Activated naive CD8-positive, alpha-beta T cell treated with anti-CD3 and anti-CD28 coated beads, Interleukin-2, amount 50 U/mL, for 24 hours (primary cell): ENCODE results near the gene ALG2.
"Not testable (repeated sequence)": the region's sequence is repeated elsewhere in the genome, so short reads cannot be mapped to it uniquely, and the experiment has no call there.

Source experiments
- ATAC-seq: fragments of 150-1000 bp; cut with Tn5 transposase; one replicate; pipeline ENCODE4 v1.10.0; 2021
- DNase-seq: peaks from one replicate; pipeline ENCODE4 v3.0.0; 2021
- H3K27ac Mint-ChIP-seq: one replicate; pipeline ENCODE4 v1.8.0; 2021; ENCODE audit warnings: mild to moderate bottlenecking, mixed read lengths
- H3K27me3 Mint-ChIP-seq: one replicate; pipeline ENCODE4 v1.8.0; 2021; ENCODE audit warnings: mixed read lengths
- H3K36me3 Mint-ChIP-seq: one replicate; pipeline ENCODE4 v1.8.0; 2021; ENCODE audit warnings: low read depth, mixed read lengths
- H3K4me1 Mint-ChIP-seq: one replicate; pipeline ENCODE4 v1.8.0; 2021; ENCODE audit warnings: mixed read lengths
- H3K4me3 Mint-ChIP-seq: one replicate; pipeline ENCODE4 v1.8.0; 2021; ENCODE audit warnings: mild to moderate bottlenecking, moderate library complexity, mixed read lengths
- H3K9me3 Mint-ChIP-seq: one replicate; pipeline ENCODE4 v1.8.0; 2021; ENCODE audit warnings: mixed read lengths

Gene ALG2

GRCh38 chr9:99251157-99251556, 29.4 kb upstream of the ALG2 start:
- DNase-seq (no peak), ATAC-seq (no peak)
- Mint-ChIP-seq H3K4me1 (peaks cover 54% of the 10 kb centered on the region), H3K27me3 (peaks cover 11% of the 10 kb centered on the region), H3K36me3 (peaks cover 2% of the 10 kb centered on the region), H3K4me3 (no peak overlapping the region), H3K9me3 (no peaks in the 10 kb centered on the region), H3K27ac (no peak overlapping the region)

- H3K4me3 Mint-ChIP-seq, result no peak overlapping the region
- H3K9me3 Mint-ChIP-seq, result no peaks in the 10 kb centered on the region
Observed at GRCh38 chr9:99249619-99250018, 27.9 kb upstream of the ALG2 start.

GRCh38 chr9:99244344-99245260, 22.9 kb upstream of the ALG2 start:
- H3K9me3 Mint-ChIP-seq, result no peaks in the 10 kb centered on the region
- no peak overlapping the region for H3K4me3 Mint-ChIP-seq
- ATAC-seq, result peak; percentile 28
- no peak for DNase-seq
- peaks cover 13% of the 10 kb centered on the region for H3K4me1 Mint-ChIP-seq
- peak overlapping the region; percentile 63 for H3K27ac Mint-ChIP-seq
- H3K36me3 Mint-ChIP-seq, result peaks cover 14% of the 10 kb centered on the region
- no peaks in the 10 kb centered on the region for H3K27me3 Mint-ChIP-seq

More at GRCh38 chr9:99249619-99250018, 27.9 kb upstream of the ALG2 start:
- peaks cover 44% of the 10 kb centered on the region for H3K4me1 Mint-ChIP-seq
- H3K27ac Mint-ChIP-seq, result peak overlapping the region; percentile 39
- DNase-seq (peak; percentile 44), ATAC-seq (peak; percentile 67)
- peaks cover 2% of the 10 kb centered on the region for H3K27me3 Mint-ChIP-seq
- peaks cover 2% of the 10 kb centered on the region for H3K36me3 Mint-ChIP-seq

GRCh38 chr9:99241106-99241505, 19.4 kb upstream of the ALG2 start:
- H3K9me3 Mint-ChIP-seq, result peaks cover 4% of the 10 kb centered on the region
- DNase-seq (no peak), ATAC-seq (no peak)
- H3K27me3 Mint-ChIP-seq, result no peaks in the 10 kb centered on the region
- H3K4me1 Mint-ChIP-seq, result peaks cover 35% of the 10 kb centered on the region
- H3K36me3 Mint-ChIP-seq, result peaks cover 28% of the 10 kb centered on the region
- no peak overlapping the region for H3K27ac Mint-ChIP-seq
- H3K4me3 Mint-ChIP-seq, result no peak overlapping the region

GRCh38 chr9:99239341-99240060, 17.8 kb upstream of the ALG2 start:
- Mint-ChIP-seq H3K27ac (no peak overlapping the region), H3K9me3 (peaks cover 4% of the 10 kb centered on the region), H3K36me3 (peaks cover 29% of the 10 kb centered on the region), H3K27me3 (no peaks in the 10 kb centered on the region), H3K4me3 (no peak overlapping the region), H3K4me1 (peaks cover 44% of the 10 kb centered on the region)
- ATAC-seq (no peak), DNase-seq (no peak)

GRCh38 chr9:99238331-99238730, 16.6 kb upstream of the ALG2 start:
- Mint-ChIP-seq H3K9me3 (peaks cover 4% of the 10 kb centered on the region), H3K36me3 (peaks cover 34% of the 10 kb centered on the region), H3K4me1 (peaks cover 43% of the 10 kb centered on the region), H3K27ac (no peak overlapping the region), H3K4me3 (no peak overlapping the region), H3K27me3 (no peaks in the 10 kb centered on the region)
- ATAC-seq, result no peak
- DNase-seq, result no peak

GRCh38 chr9:99237849-99238248, 16.1 kb upstream of the ALG2 start:
- not testable (repeated sequence) for ATAC-seq, H3K27me3 Mint-ChIP-seq, H3K9me3 Mint-ChIP-seq, DNase-seq, H3K27ac Mint-ChIP-seq, H3K4me3 Mint-ChIP-seq
- H3K4me1 Mint-ChIP-seq, result peaks cover 43% of the 10 kb centered on the region
- peaks cover 34% of the 10 kb centered on the region for H3K36me3 Mint-ChIP-seq

- ATAC-seq (no peak), DNase-seq (no peak)
- Mint-ChIP-seq H3K36me3 (peaks cover 31% of the 10 kb centered on the region), H3K9me3 (peaks cover 4% of the 10 kb centered on the region), H3K27ac (no peak overlapping the region), H3K27me3 (no peaks in the 10 kb centered on the region), H3K4me3 (no peak overlapping the region), H3K4me1 (peaks cover 43% of the 10 kb centered on the region)
Observed at GRCh38 chr9:99237356-99237755, 15.6 kb upstream of the ALG2 start.

- H3K4me1 Mint-ChIP-seq, result peaks cover 43% of the 10 kb centered on the region
Observed at GRCh38 chr9:99235926-99236634, 14.3 kb upstream of the ALG2 start.

GRCh38 chr9:99235069-99235468, 13.3 kb upstream of the ALG2 start:
- no peaks in the 10 kb centered on the region for H3K27me3 Mint-ChIP-seq
- DNase-seq (no peak), ATAC-seq (no peak)
- H3K4me1 Mint-ChIP-seq, result peaks cover 40% of the 10 kb centered on the region
- H3K27ac Mint-ChIP-seq, result no peak overlapping the region
- H3K9me3 Mint-ChIP-seq, result peaks cover 4% of the 10 kb centered on the region
- H3K36me3 Mint-ChIP-seq, result peaks cover 43% of the 10 kb centered on the region
- no peak overlapping the region for H3K4me3 Mint-ChIP-seq

More at GRCh38 chr9:99235926-99236634, 14.3 kb upstream of the ALG2 start:
- DNase-seq, result no peak
- H3K9me3 Mint-ChIP-seq, result peaks cover 4% of the 10 kb centered on the region
- peak overlapping the region; percentile 30 for H3K4me3 Mint-ChIP-seq
- ATAC-seq, result peak; percentile 81
- H3K27ac Mint-ChIP-seq, result peak overlapping the region; percentile 62
- no peaks in the 10 kb centered on the region for H3K27me3 Mint-ChIP-seq
- H3K36me3 Mint-ChIP-seq, result peaks cover 38% of the 10 kb centered on the region

GRCh38 chr9:99234618-99235017, 12.9 kb upstream of the ALG2 start:
- no peaks in the 10 kb centered on the region for H3K27me3 Mint-ChIP-seq
- peaks cover 39% of the 10 kb centered on the region for H3K4me1 Mint-ChIP-seq
- H3K9me3 Mint-ChIP-seq, result peaks cover 4% of the 10 kb centered on the region
- H3K36me3 Mint-ChIP-seq, result peaks cover 42% of the 10 kb centered on the region
- no peak overlapping the region for H3K27ac Mint-ChIP-seq
- no peak overlapping the region for H3K4me3 Mint-ChIP-seq
- ATAC-seq, result no peak
- no peak for DNase-seq

GRCh38 chr9:99231711-99232110, 10.0 kb upstream of the ALG2 start:
- Mint-ChIP-seq H3K9me3 (no peaks in the 10 kb centered on the region), H3K27ac (no peak overlapping the region), H3K4me3 (no peak overlapping the region), H3K4me1 (peaks cover 18% of the 10 kb centered on the region), H3K27me3 (no peaks in the 10 kb centered on the region), H3K36me3 (peaks cover 40% of the 10 kb centered on the region)
- ATAC-seq, result peak; percentile 51
- peak; percentile 63 for DNase-seq

- no peak overlapping the region for H3K4me3 Mint-ChIP-seq
- no peaks in the 10 kb centered on the region for H3K27me3 Mint-ChIP-seq
- H3K9me3 Mint-ChIP-seq, result no peaks in the 10 kb centered on the region
- ATAC-seq, result no peak
- no peak overlapping the region for H3K27ac Mint-ChIP-seq
- H3K4me1 Mint-ChIP-seq, result peaks cover 12% of the 10 kb centered on the region
- H3K36me3 Mint-ChIP-seq, result peaks cover 46% of the 10 kb centered on the region
- no peak for DNase-seq
Observed at GRCh38 chr9:99230206-99230605, 8.5 kb upstream of the ALG2 start.

- Mint-ChIP-seq H3K9me3 (no peaks in the 10 kb centered on the region), H3K36me3 (peaks cover 53% of the 10 kb centered on the region), H3K4me3 (no peak overlapping the region), H3K27me3 (no peaks in the 10 kb centered on the region), H3K4me1 (peaks cover 34% of the 10 kb centered on the region), H3K27ac (peak overlapping the region; percentile 3)
- ATAC-seq, result no peak
- no peak for DNase-seq
Observed at GRCh38 chr9:99226054-99226453, 4.3 kb upstream of the ALG2 start.
